ENCODE measurements around the gene PARP9. TPM values are rescaled to one million over a fixed set of nuclear protein-coding genes. Genes with fewer than 3 reads are reported as not detected.
"Not testable (repeated sequence)": the region's sequence is repeated elsewhere in the genome, so short reads cannot be mapped to it uniquely, and the experiment has no call there.

Gene PARP9
- total RNA-seq, 2 donors from 2014 or later = 25.2 to 35.1 TPM

DNA sequence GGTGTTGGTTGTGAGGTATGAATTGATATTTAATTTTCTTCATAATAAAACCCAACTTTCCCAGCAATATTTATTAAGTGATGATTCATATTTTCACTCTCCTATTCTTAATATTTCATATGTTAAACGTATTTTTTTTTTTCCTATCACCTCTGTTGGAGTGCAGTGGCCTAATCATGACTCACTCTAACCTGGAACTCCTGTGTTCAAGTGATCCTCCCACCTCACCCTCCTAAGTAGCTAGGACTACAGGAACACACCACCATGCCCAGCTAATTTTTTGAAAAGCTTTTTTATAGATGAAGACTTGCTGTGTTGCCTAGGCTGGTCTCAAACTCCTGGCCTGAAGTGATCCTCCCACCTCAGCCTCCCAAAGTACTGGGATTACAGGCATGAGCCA, 22.0 kb upstream of the PARP9 start:
- Mint-ChIP-seq H3K4me3 (no peak overlapping the region), H3K4me1 (peaks cover 26% of the 10 kb centered on the region), H3K36me3 (ENCODE audit: low read depth) (peaks cover 24% of the 10 kb centered on the region), H3K9me3 (peaks cover 9% of the 10 kb centered on the region), H3K27me3 (no peaks in the 10 kb centered on the region), H3K27ac (peak overlapping the region; percentile 15)
- peak; percentile 46 for ATAC-seq (replicated peaks)

- Mint-ChIP-seq H3K27me3 (no peaks in the 10 kb centered on the region), H3K36me3 (ENCODE audit: low read depth) (peaks cover 24% of the 10 kb centered on the region), H3K27ac (no peak overlapping the region)
Measured at GRCh38 chr3:122582390-122582789, 18.3 kb upstream of the PARP9 start.

DNA sequence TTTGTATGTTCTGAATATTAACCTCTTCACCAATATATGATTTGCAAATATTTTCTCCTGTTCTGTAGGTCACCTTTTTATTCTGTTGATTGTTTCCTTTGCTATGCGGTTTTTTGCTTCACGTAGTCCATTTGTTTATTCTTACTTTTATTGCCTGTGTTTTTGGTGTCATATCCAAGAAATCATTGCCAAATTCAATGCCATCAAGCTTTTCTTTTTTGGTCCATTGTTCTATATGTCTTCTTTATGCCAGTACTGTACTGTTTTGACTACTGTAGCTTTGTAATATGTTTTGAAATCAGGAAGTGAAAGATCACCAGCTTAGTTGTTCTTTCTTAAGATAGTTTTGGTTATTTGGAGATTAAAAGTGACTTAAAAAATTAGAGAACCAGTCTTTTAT, 17.5 kb upstream of the PARP9 start:
- H3K27ac Mint-ChIP-seq = no peak overlapping the region
- peaks cover 25% of the 10 kb centered on the region for H3K4me1 Mint-ChIP-seq
- peaks cover 10% of the 10 kb centered on the region for H3K9me3 Mint-ChIP-seq
- H3K4me3 Mint-ChIP-seq = no peak overlapping the region
- H3K27me3 Mint-ChIP-seq = no peaks in the 10 kb centered on the region
- H3K36me3 Mint-ChIP-seq (ENCODE audit: low read depth) = peaks cover 24% of the 10 kb centered on the region
- no peak for ATAC-seq (replicated peaks)

More at GRCh38 chr3:122582390-122582789, 18.3 kb upstream of the PARP9 start:
- ATAC-seq (replicated peaks) = no peak
- peaks cover 10% of the 10 kb centered on the region for H3K9me3 Mint-ChIP-seq
- peaks cover 30% of the 10 kb centered on the region for H3K4me1 Mint-ChIP-seq
- no peak overlapping the region for H3K4me3 Mint-ChIP-seq

DNA sequence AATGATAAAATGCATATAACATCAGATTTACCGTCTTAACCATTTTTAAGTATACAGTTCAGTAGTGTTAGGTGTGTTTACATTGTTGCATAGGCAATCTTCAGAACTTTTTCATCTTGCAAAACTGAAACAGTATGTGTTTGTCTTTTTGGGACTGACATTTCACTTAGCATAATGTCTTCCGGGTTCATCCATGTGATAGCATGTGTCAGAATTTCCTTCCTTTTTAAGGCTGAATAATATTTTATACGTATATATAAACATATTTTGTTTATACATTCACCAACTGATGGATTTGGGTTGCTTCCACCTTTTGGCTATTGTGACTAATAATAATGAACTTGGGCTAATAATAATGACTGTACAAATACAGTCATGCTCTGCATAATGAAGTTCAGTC, 16.4 kb upstream of the PARP9 start:
- Mint-ChIP-seq H3K9me3 (peaks cover 10% of the 10 kb centered on the region), H3K4me1 (peaks cover 26% of the 10 kb centered on the region), H3K36me3 (ENCODE audit: low read depth) (peaks cover 24% of the 10 kb centered on the region), H3K4me3 (no peak overlapping the region), H3K27ac (no peak overlapping the region), H3K27me3 (no peaks in the 10 kb centered on the region)
- ATAC-seq (replicated peaks) = no peak

GRCh38 chr3:122578069-122578740, 14.1 kb upstream of the PARP9 start:
- no peak for ATAC-seq (replicated peaks)
- peaks cover 10% of the 10 kb centered on the region for H3K9me3 Mint-ChIP-seq
- peak overlapping the region; percentile 95 for H3K27ac Mint-ChIP-seq
- H3K4me3 Mint-ChIP-seq = peak overlapping the region; percentile 93
- no peaks in the 10 kb centered on the region for H3K27me3 Mint-ChIP-seq
- peaks cover 29% of the 10 kb centered on the region for H3K36me3 Mint-ChIP-seq (ENCODE audit: low read depth)
- H3K4me1 Mint-ChIP-seq = peaks cover 25% of the 10 kb centered on the region

DNA sequence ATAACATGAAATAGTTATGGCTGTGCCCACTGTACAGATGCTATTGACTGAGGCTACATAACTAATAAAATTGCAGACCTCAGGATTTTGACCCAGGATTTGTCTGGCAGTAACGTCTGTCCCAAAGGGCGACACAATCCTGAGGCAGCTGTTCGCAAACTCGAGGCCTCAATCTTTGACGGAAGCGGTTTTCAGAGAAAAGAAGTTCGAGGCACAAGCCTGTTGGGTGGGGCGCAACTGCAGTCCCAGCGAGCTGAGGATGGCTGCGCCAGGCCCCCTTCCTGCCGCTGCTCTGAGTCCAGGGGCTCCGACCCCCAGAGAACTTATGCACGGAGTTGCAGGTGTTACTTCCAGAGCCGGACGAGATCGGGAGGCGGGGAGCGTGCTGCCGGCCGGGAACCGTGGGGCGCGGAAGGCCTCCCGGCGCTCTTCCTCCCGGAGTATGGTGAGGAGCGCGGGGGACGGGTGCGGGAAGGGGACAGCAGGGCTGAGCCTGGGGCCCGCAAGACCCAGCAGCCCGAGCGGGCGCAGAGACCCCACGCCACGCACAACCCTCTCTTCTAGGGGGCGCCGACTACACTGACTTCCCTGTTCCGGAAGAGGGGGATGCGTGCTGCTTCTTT, 13.4 kb upstream of the PARP9 start, which contains the start of gene PARP15:
Gene PARP15 (plus strand): TSS at position 242 of the 623 bp plus-strand sequence. CDS start 18 bp downstream, at position 260.
- peaks cover 30% of the 10 kb centered on the region for H3K4me1 Mint-ChIP-seq
- H3K36me3 Mint-ChIP-seq (ENCODE audit: low read depth) = peaks cover 30% of the 10 kb centered on the region
- peak within 1 kb of the TSS; percentile 95 for H3K27ac Mint-ChIP-seq
- ATAC-seq (replicated peaks) = no peak
- peak within 1 kb of the TSS; percentile 93 for H3K4me3 Mint-ChIP-seq
- H3K27me3 Mint-ChIP-seq = no peaks in the 10 kb centered on the region
- H3K9me3 Mint-ChIP-seq = peaks cover 8% of the 10 kb centered on the region

DNA sequence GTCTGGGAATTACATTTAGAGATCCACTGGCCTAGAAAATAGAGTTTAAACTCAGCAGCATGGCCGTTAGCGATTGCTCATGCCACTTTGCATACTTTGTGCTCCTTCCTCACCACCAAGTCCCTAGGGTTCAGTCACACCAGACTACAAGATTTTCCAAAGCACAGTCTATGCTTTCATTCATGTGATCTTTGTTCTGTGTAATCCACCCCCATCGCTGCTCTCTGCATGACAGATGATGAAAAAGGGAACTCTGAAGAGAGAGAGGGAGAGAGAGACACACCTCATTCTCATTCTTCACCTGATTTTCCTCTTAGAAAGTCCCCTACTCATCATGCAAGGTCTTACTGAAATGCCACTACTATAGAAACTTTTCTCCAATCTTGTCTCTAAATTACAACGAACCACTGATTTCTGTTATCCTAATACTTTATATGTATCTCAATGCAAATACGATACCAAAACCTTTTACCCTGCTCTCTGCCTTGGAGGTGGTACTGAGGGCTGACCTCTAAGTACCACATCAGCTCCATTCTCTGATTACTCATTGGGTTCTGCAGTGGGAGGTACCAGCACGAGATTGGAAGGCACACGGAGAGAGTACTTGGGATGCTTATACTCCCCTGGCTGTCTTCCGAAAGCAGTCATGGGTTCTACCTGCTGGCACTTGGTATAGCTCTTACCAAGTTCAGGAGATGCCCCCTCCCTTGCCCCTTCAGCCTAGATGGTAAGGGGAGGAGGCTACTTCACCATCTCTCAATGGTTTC, 12.3 kb upstream of the PARP9 start:
- H3K4me3 Mint-ChIP-seq = peak overlapping the region; percentile 93
- H3K4me1 Mint-ChIP-seq = peaks cover 30% of the 10 kb centered on the region
- H3K9me3 Mint-ChIP-seq = peaks cover 3% of the 10 kb centered on the region
- peak; percentile 89 for ATAC-seq (replicated peaks)
- peaks cover 36% of the 10 kb centered on the region for H3K36me3 Mint-ChIP-seq (ENCODE audit: low read depth)
- no peaks in the 10 kb centered on the region for H3K27me3 Mint-ChIP-seq
- H3K27ac Mint-ChIP-seq = peak overlapping the region; percentile 95

DNA sequence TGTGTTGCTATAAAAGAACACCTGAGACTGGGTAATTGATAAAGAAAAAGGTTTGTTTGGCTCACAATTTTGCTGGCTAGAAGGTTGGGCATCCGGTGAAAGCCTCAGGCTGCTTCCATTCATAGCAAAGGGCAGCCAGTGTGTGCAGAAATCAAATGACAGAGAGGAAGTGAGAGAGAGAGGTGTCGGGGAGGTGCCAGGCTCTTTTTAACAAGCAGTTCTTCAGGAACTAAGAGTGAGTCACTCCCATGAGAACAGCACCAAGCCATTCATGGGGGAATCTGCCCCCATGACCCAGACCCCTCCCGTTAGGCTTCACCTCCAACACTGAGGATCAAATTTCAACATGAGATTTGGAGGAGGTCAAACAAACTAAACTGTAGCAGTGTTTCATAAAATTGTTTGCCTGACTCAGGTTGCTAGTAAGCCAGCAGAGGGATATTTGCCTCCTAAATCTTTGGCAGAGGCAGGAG, 8.9 kb upstream of the PARP9 start:
- peak overlapping the region; percentile 3 for H3K27ac Mint-ChIP-seq
- no peaks in the 10 kb centered on the region for H3K9me3 Mint-ChIP-seq
- peaks cover 69% of the 10 kb centered on the region for H3K36me3 Mint-ChIP-seq (ENCODE audit: low read depth)
- peak; percentile 49 for ATAC-seq (replicated peaks)
- H3K27me3 Mint-ChIP-seq = no peaks in the 10 kb centered on the region
- peaks cover 43% of the 10 kb centered on the region for H3K4me1 Mint-ChIP-seq
- H3K4me3 Mint-ChIP-seq = peak overlapping the region; percentile 28

GRCh38 chr3:122568755-122569154, 4.7 kb upstream of the PARP9 start:
- no peaks in the 10 kb centered on the region for H3K9me3 Mint-ChIP-seq
- H3K27me3 Mint-ChIP-seq = no peaks in the 10 kb centered on the region
- peaks cover 43% of the 10 kb centered on the region for H3K4me1 Mint-ChIP-seq
- no peak for ATAC-seq (replicated peaks)
- peak overlapping the region; percentile 55 for H3K4me3 Mint-ChIP-seq
- peaks cover 81% of the 10 kb centered on the region for H3K36me3 Mint-ChIP-seq (ENCODE audit: low read depth)
- peak overlapping the region; percentile 80 for H3K27ac Mint-ChIP-seq

DNA sequence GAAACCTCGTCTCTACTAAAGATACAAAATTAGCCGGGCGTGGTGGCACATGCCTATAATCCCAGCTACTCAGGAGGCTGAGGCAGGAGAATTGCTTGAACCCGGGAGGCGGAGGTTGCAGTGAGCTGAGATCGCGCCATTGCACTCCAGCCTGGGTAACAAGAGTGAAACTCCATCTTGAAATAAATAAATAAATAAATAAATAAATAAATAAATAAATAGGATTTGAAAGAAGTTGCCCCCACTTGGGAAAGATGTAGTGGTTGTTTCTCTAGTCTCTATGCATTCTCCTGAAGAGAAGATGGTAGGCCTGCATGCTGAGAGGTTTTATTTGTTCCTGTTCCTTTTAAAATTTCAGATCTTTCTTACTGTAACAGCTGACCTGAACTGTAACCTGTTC, 4.0 kb upstream of the PARP9 start:
- H3K4me3 Mint-ChIP-seq = peak overlapping the region; percentile 55
- peaks cover 75% of the 10 kb centered on the region for H3K36me3 Mint-ChIP-seq (ENCODE audit: low read depth)

DNA sequence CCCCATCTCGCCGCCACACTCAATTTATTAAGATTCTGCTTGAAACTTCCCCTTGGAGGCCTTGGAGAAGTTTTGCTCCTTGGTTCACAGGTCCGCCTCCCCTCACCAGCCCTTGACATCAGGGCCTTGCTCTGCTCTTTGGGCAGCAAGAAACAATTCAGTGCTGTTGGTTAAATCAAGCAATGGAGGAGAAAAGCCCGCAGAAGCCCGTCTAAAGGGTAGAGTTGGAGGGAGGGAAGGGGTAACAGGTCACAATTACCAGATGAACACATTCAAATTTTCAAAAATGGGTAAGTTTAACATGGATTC, 429 bp downstream of the PARP9 start:
- Mint-ChIP-seq H3K36me3 (ENCODE audit: low read depth) (peaks cover 43% of the 10 kb centered on the region), H3K9me3 (no peaks in the 10 kb centered on the region), H3K4me3 (peak overlapping the region; percentile 95), H3K27ac (peak overlapping the region; percentile 97), H3K27me3 (no peaks in the 10 kb centered on the region), H3K4me1 (peaks cover 39% of the 10 kb centered on the region)
- ATAC-seq (replicated peaks) = no peak

More for the DNA sequence above, 4.0 kb upstream of the PARP9 start:
- H3K4me1 Mint-ChIP-seq = peaks cover 47% of the 10 kb centered on the region
- peak overlapping the region; percentile 80 for H3K27ac Mint-ChIP-seq
- ATAC-seq (replicated peaks); H3K9me3 Mint-ChIP-seq; H3K27me3 Mint-ChIP-seq: not testable (repeated sequence)

DNA sequence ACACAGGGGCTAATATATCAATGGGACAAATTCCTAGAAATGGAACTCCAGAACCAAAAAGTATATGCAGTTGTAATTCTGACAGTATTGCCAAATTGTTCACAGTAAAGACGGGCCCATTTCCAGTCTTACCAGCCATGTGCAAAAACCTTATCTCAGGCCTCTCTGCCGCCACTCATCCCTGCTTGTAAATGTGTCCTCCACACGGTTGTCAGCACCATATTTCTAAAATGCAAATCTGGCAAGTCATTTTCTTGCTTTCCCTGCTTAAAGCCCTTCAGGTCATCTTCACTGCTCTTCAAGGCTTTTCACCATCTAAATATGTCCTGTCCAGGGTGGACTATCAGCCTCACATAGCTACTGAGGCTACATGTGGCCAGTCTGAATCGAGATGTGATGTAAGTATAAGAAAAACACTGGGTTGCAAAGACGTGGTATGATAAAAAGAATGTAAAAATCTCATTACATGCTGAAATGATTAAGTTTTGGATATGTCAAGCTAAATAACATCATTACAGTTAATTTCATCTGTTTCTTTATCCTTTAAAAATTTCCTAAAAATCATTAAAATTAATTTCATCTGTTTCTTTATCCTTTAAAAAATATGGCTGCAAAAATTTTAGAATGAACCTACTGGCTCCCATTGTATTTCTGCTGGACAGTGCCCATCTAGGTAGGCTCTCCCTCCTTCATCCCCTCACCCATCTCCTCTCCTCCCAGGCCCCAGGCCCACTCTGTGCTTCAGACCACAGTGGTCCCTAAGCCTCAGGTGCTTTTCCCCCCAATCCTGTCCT, 980 bp downstream of the PARP9 start:
- H3K9me3 Mint-ChIP-seq = no peaks in the 10 kb centered on the region
- H3K27me3 Mint-ChIP-seq = no peaks in the 10 kb centered on the region
- H3K36me3 Mint-ChIP-seq (ENCODE audit: low read depth) = peaks cover 41% of the 10 kb centered on the region
- ATAC-seq (replicated peaks) = no peak
- peak overlapping the region; percentile 95 for H3K4me3 Mint-ChIP-seq
- H3K27ac Mint-ChIP-seq = peak overlapping the region; percentile 97
- peaks cover 33% of the 10 kb centered on the region for H3K4me1 Mint-ChIP-seq

- Mint-ChIP-seq H3K36me3 (ENCODE audit: low read depth) (peaks cover 43% of the 10 kb centered on the region), H3K27me3 (no peaks in the 10 kb centered on the region), H3K27ac (no peak overlapping the region), H3K4me1 (peaks cover 22% of the 10 kb centered on the region), H3K9me3 (no peaks in the 10 kb centered on the region), H3K4me3 (peak overlapping the region; percentile 7)
- peak; percentile 44 for ATAC-seq (replicated peaks)
Measured at GRCh38 chr3:122560680-122561079, 3.4 kb downstream of the PARP9 start.

- no peak overlapping the region for H3K4me3 Mint-ChIP-seq
- H3K9me3 Mint-ChIP-seq = no peaks in the 10 kb centered on the region
- no peak overlapping the region for H3K27ac Mint-ChIP-seq
- no peak for ATAC-seq (replicated peaks)
- peaks cover 49% of the 10 kb centered on the region for H3K36me3 Mint-ChIP-seq (ENCODE audit: low read depth)
- H3K27me3 Mint-ChIP-seq = no peaks in the 10 kb centered on the region
- H3K4me1 Mint-ChIP-seq = peaks cover 20% of the 10 kb centered on the region
Measured at GRCh38 chr3:122559906-122560305, 4.2 kb downstream of the PARP9 start.
